Osteocyte (in vitro differentiated cells): Measurements from ENCODE around the gene MAPK7. TPM values are rescaled to one million over a fixed set of nuclear protein-coding genes. Genes with fewer than 3 reads are reported as not detected.

ENCODE experiments used
- DNase-seq: peaks from one replicate; pipeline ENCODE4 v3.0.0; 2021; ENCODE audit warnings: mixed read lengths; ENCODE audit not compliant: unreplicated experiment; ENCODE audit errors: extremely low spot score
- H3K27ac Mint-ChIP-seq: one replicate; pipeline ENCODE4 v1.8.0; 2021; ENCODE audit warnings: mild to moderate bottlenecking, mixed read lengths; ENCODE audit not compliant: unreplicated experiment
- H3K27me3 Mint-ChIP-seq: one replicate; pipeline ENCODE4 v1.8.0; 2021; ENCODE audit warnings: mixed read lengths; ENCODE audit not compliant: unreplicated experiment
- H3K36me3 Mint-ChIP-seq: one replicate; pipeline ENCODE4 v1.8.0; 2021; ENCODE audit warnings: mixed read lengths; ENCODE audit not compliant: unreplicated experiment
- H3K4me1 Mint-ChIP-seq: one replicate; pipeline ENCODE4 v1.8.0; 2021; ENCODE audit warnings: mixed read lengths; ENCODE audit not compliant: unreplicated experiment
- H3K4me3 Mint-ChIP-seq: one replicate; pipeline ENCODE4 v1.8.0; 2021; ENCODE audit warnings: mild to moderate bottlenecking, moderate library complexity, mixed read lengths; ENCODE audit not compliant: unreplicated experiment
- H3K9me3 Mint-ChIP-seq: one replicate; pipeline ENCODE4 v1.8.0; 2021; ENCODE audit warnings: mixed read lengths; ENCODE audit not compliant: unreplicated experiment
- total RNA-seq: library from RNA; stranded (reverse); gene quantifications from 2 replicates; pipeline ENCODE4 v1.2.1, GENCODE V29; 2021
- TF ChIP-seq, protein P1 (sequence below): fragments of 200-600 bp; sonication (generic); IDR thresholded peaks from 2 replicates; pipeline ENCODE4 v1.5.0; 2021; ENCODE audit warnings: antibody characterized with exemption, mild to moderate bottlenecking, moderate library complexity

Gene MAPK7
- total RNA-seq, 1 donor from 2014 or later = 37.1 TPM

DNA sequence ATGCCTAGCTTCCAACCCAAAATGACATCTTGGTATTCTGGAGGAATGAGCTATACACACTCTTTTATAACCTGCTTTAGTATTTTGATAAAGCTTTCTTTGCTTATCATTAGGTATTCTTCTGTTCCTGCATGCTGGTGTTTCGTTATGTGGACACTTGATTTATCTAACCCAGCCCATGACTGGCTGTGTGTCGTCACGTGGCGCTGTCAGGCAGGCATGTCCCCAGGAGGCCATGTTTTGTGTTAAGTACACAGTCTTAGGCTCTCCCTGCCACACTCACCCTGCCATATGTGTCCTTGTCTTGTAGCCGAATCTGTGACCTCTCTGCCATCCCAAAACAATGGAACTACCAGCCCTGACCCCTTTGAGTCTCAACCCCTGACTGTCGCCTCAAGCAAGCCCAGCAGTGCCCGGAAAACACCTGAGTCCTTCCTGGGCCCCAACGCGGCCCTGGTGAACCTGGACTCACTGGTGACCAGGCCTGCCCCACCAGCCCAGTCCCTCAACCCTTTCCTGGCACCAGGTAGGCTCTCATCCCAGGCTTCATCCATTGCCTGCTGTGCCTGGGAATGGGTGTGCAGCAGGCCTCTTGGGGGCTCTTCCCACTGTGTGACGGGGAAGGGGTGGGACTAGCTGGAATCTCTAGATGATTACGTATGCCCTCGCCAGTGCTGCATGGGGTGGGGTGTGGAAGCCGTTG, 46.6 kb upstream of the MAPK7 start:
- TF ChIP-seq, protein P1, sequence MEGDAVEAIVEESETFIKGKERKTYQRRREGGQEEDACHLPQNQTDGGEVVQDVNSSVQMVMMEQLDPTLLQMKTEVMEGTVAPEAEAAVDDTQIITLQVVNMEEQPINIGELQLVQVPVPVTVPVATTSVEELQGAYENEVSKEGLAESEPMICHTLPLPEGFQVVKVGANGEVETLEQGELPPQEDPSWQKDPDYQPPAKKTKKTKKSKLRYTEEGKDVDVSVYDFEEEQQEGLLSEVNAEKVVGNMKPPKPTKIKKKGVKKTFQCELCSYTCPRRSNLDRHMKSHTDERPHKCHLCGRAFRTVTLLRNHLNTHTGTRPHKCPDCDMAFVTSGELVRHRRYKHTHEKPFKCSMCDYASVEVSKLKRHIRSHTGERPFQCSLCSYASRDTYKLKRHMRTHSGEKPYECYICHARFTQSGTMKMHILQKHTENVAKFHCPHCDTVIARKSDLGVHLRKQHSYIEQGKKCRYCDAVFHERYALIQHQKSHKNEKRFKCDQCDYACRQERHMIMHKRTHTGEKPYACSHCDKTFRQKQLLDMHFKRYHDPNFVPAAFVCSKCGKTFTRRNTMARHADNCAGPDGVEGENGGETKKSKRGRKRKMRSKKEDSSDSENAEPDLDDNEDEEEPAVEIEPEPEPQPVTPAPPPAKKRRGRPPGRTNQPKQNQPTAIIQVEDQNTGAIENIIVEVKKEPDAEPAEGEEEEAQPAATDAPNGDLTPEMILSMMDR = no peak
- no peaks in the 10 kb centered on the region for H3K27me3 Mint-ChIP-seq
- peaks cover 39% of the 10 kb centered on the region for H3K4me1 Mint-ChIP-seq
- DNase-seq = no peak
- no peak overlapping the region for H3K4me3 Mint-ChIP-seq
- H3K36me3 Mint-ChIP-seq = peaks cover 9% of the 10 kb centered on the region
- H3K9me3 Mint-ChIP-seq = no peaks in the 10 kb centered on the region
- H3K27ac Mint-ChIP-seq = peak overlapping the region; percentile 82

DNA sequence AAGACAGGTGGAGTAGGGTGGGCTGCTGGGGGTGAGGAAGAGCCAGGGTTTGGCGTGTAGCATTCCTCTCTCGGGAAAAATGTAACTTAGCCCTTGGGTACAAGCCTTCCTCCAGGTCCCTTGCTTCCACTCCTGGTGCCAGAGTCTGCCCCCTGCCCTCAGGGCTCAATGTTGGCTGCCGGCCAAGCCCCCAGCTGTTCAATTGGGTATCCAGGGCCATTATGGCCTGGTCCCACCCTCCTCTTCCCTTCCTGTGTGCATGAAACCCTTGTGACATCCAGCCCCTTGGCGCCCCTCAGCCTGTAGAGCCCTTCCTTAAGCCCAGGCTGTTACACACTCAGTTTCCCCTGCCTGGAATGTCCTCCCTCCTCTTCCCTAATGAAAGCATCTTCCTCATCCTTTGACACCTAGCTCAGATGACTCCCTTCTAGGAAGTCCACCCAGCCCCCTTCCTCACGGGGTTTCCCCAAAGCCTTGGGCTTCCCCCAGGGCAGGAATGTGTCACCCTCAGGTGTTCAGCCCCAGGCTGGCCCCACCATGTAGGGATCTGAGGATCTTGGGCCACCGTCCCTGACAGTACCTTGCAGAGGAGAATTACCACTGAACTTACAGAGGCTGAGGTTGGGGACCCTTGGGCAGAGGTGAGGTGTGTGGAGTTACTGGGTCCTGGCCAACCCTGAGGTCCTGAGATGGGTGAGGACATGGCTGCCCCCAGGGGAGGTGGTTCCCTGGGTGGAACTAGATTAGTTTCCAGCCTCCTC, 45.7 kb upstream of the MAPK7 start:
- H3K27ac Mint-ChIP-seq = no peak overlapping the region
- no peaks in the 10 kb centered on the region for H3K9me3 Mint-ChIP-seq
- H3K27me3 Mint-ChIP-seq = no peaks in the 10 kb centered on the region
- no peak overlapping the region for H3K4me3 Mint-ChIP-seq
- TF ChIP-seq, protein P1 = no peak
- peaks cover 9% of the 10 kb centered on the region for H3K36me3 Mint-ChIP-seq
- DNase-seq = no peak
- H3K4me1 Mint-ChIP-seq = peaks cover 30% of the 10 kb centered on the region

DNA sequence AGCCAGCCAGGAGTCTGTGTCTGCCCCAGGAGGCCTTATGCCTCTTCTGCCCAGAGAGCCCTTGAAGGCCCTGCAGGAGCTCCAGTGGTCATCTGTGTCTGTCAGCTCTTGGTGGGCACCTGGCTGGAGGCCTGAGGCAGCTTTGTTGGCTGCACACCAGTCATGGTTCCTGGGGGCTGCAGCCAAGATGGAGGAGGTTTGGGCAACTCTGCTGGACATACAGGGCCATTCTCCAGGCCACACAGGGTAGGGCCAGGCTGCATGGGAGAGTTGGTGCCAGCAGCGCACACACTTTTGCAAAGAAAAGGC, 45.2 kb upstream of the MAPK7 start:
- Mint-ChIP-seq H3K27me3 (no peaks in the 10 kb centered on the region), H3K4me1 (peaks cover 29% of the 10 kb centered on the region), H3K4me3 (no peak overlapping the region), H3K36me3 (peaks cover 7% of the 10 kb centered on the region), H3K27ac (no peak overlapping the region), H3K9me3 (no peaks in the 10 kb centered on the region)
- TF ChIP-seq, protein P1 = no peak
- DNase-seq = no peak

DNA sequence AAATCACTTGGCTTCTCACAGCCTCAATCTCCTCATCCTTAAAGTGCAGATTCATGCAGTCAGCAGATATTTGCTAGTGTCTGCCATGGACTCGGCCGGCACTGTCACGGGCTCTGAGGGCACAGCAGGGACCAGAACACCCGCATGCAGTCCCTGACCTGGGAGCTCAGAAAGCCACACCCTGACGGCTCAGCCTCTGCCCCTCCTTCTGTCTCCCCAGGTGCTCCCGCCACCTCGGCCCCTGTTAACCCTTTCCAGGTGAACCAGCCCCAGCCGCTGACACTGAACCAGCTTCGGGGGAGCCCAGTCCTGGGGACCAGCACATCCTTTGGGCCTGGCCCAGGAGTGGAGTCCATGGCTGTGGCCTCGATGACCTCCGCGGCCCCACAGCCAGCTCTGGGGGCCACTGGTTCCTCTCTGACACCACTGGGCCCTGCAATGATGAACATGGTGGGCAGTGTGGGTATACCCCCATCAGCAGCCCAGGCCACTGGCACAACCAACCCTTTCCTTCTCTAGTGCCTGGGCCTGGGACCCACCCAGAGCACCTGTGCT, 44.5 kb upstream of the MAPK7 start:
- TF ChIP-seq, protein P1 = no peak
- Mint-ChIP-seq H3K4me1 (peaks cover 29% of the 10 kb centered on the region), H3K9me3 (no peaks in the 10 kb centered on the region), H3K27me3 (no peaks in the 10 kb centered on the region), H3K36me3 (peaks cover 7% of the 10 kb centered on the region), H3K4me3 (no peak overlapping the region), H3K27ac (no peak overlapping the region)
- no peak for DNase-seq

DNA sequence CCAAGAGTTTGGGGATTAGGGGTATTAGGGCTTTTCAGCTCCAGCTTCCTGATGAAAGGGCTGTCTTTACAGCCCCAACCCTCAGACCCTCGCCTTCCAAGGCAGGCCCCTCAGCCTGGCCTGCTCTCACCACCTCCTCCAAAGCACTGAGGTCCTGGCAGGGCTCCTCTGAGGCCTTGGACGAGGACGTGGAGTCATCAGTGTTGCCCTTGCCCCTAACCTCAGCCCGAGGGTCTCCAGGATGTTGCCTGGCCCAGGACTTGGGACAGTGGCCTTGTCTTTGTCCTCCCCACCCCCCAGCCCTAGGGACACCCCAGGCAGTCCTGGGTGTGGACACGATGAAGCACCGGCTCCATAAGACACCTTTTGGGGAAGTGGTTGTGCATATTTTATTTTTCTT, 44.0 kb upstream of the MAPK7 start:
- Mint-ChIP-seq H3K4me1 (peaks cover 29% of the 10 kb centered on the region), H3K27me3 (no peaks in the 10 kb centered on the region), H3K36me3 (peaks cover 7% of the 10 kb centered on the region), H3K9me3 (no peaks in the 10 kb centered on the region), H3K27ac (no peak overlapping the region), H3K4me3 (no peak overlapping the region)
- DNase-seq = no peak
- TF ChIP-seq, protein P1 = no peak
